NCI-H82 (cell line): ENCODE data around the gene PSMB11.

Source experiments
- DNase-seq: peaks from one replicate; lab custom pipeline; 2025; lab: John Stamatoyannopoulos, UW

Gene PSMB11

DNA sequence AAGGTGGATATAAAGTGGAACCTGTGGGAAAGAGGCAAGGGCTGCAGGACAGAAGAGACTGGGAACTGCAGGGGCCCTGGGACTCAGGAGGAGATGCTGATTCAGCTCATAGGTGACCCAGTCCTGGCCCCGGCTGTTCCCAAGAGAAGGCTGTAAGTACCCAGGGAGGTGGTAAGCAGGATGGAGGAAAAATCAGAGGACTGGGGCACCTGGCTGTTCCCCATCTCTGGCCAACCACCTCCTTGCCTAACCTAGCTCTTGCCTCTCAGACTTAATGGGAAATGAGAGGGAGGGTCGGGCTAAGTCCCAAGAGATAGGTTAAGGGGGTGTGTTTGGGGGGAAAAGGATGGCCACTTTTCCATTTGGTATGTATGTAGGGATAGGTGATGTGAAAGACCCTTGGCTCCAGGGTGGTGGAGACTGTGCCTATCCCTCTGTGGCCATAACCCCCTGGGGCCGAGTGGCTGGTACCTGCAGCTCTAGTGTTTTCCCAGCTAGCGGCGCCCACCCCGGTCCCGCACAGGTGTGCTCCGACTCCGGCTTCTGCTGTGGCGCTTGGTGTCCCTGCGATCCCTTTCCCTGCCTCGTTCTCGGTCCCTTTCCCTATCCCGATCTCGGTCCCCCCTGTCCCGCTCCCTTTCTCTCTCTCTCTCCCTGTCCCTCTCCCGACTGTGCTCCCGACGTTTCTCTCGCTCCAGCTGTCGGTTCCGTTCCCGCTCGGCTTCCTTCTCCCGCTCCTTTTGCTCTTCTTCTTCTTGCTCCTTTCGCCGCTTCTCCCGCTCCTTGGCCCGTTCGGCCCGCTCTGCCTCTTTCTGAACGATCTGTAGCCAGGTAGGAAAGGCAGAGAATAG lies 16.9 kb downstream of the PSMB11 start:
- no peak for DNase-seq

GRCh38 chr14:23060536-23061260 lies 18.7 kb downstream of the PSMB11 start:
- no peak for DNase-seq

GRCh38 chr14:23062002-23062401 lies 20.0 kb downstream of the PSMB11 start:
- DNase-seq, result no peak

- no peak for DNase-seq
Observed at GRCh38 chr14:23063601-23064000, 21.6 kb downstream of the PSMB11 start.

GRCh38 chr14:23066368-23066767 lies 24.4 kb downstream of the PSMB11 start:
- no peak for DNase-seq

GRCh38 chr14:23066855-23067744 lies 25.1 kb downstream of the PSMB11 start:
- no peak for DNase-seq

GRCh38 chr14:23067847-23068788 lies 26.1 kb downstream of the PSMB11 start:
- DNase-seq, result no peak

DNA sequence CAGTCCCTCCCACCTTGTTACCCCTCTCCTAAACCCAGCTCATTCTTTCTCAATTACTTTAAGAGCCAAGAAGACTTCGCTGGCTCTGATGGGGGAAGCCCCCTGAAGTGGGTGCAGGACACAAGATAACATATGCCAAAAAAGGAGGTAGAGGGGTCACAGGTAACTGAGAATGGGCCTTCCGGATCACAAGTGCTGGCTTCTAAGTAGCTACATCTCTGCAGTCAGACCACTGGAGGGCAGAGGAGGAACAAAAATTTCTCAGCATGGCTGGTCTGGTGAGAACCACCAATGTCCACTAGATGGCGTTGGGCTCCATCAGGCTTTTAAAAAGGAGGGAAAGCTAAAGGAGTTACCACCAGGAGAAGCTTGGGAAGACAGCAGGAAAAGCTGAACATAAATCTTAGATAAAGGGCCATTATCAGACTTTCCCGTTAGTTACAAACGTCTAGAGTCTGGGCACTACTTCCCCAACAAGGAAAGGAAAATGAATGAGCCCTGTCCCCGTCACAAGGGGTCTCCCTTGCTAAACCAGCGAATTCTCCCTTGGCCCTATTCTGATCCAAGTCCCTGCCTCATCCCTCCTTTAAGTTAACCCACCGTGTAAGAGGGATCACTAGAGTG lies 26.9 kb downstream of the PSMB11 start:
- DNase-seq, result no peak

GRCh38 chr14:23069413-23069806 lies 27.4 kb downstream of the PSMB11 start:
- no peak for DNase-seq

GRCh38 chr14:23070262-23071129 lies 28.5 kb downstream of the PSMB11 start:
- no peak for DNase-seq

DNA sequence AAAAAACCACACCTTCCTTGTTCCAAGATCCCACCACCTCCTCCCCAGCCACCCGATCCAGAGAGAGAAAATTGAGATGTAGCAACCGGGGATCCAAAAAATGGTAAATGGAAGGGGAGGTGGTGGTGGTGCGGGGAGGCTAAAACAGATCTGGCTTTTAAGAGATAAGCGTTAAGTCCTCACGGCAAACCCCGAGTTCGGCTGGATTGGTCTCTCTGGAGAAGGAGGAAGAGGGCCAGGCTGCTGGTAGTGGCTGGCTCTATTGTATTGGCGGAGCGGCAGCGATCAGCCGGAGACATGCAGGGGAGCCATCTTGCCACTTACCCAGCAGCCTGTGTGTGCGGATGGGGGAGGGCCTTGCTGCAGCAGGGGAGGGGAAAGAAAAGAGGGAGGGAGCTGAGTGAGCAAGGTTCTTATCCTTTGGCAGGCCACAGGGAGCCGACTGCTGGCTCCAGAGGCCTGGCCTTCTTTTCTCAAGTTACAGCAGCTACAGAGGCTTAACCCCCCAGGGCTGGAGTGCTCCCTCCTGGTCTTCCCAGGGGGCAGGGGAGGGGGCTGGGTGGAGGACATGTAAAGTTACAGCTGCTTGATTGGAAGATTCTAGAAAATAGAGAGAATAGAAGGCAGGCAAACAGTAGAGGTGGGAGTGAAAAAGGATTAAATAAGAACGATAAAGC lies 29.4 kb downstream of the PSMB11 start:
- DNase-seq, result no peak

GRCh38 chr14:23071921-23072539 lies 30.0 kb downstream of the PSMB11 start:
- DNase-seq, result no peak

GRCh38 chr14:23074906-23075305 lies 32.9 kb downstream of the PSMB11 start:
- DNase-seq, result no peak

- DNase-seq, result no peak
Observed at GRCh38 chr14:23076785-23077408, 34.9 kb downstream of the PSMB11 start.

DNA sequence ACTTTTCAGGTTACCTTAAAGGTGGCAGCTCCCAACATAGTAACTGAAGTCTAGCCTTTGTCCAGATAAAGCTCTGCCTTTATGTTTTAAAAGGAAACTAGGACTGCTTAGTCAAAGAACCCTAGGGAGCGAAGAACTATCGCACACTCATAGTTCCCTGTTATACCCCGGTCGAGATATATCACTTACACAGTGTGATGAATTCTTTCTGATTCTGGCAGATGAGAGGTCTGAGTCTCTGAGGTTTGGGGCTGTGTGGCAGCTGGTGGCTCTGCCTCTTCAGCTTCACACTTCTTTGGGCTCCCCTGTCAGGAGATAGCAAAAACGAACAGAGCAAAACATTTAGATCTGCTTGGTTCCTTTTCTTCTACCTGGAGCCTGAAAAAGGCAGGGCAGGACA lies 36.0 kb downstream of the PSMB11 start:
- no peak for DNase-seq

GRCh38 chr14:23078692-23079116 lies 36.7 kb downstream of the PSMB11 start:
- no peak for DNase-seq

GRCh38 chr14:23079716-23080115 lies 37.7 kb downstream of the PSMB11 start:
- DNase-seq, result no peak

GRCh38 chr14:23080474-23080873 lies 38.5 kb downstream of the PSMB11 start:
- DNase-seq, result no peak
